DND-41 (cell line): ENCODE results near the gene CHMP6.

Source experiments
- ATAC-seq: fragments of 200-7000 bp; cut with Tn5 transposase; 3 replicates; pipeline ENCODE4 v1.9.1; 2021; ENCODE audit warnings: low read depth; ENCODE audit not compliant: insufficient read depth
- DNase-seq: peaks from one replicate; pipeline ENCODE4 v3.0.0-alpha.2; 2020
- H2AFZ ChIP-seq: 2 replicates; pipeline ENCODE4 v1.6.0; 2012; ENCODE audit warnings: low read depth, low read length
- H3K27ac ChIP-seq: 2 replicates; pipeline ENCODE4 v1.5.1; 2012; ENCODE audit warnings: low read length, inconsistent platforms
- H3K27me3 ChIP-seq: fragments of 200-600 bp; sonication (generic); 2 replicates; pipeline ENCODE4 v1.6.0; 2012; ENCODE audit warnings: low read length, mild to moderate bottlenecking, inconsistent platforms; ENCODE audit not compliant: insufficient read depth, poor library complexity
- H3K36me3 ChIP-seq: 2 replicates; pipeline ENCODE4 v1.5.1; 2012; ENCODE audit warnings: low read length, inconsistent platforms; ENCODE audit not compliant: insufficient read depth
- H3K4me1 ChIP-seq: 2 replicates; pipeline ENCODE4 v1.5.1; 2012; ENCODE audit warnings: mild to moderate bottlenecking, low read length; ENCODE audit not compliant: insufficient read depth
- H3K4me2 ChIP-seq: 2 replicates; pipeline ENCODE4 v1.6.0; 2012; ENCODE audit warnings: mild to moderate bottlenecking, moderate library complexity, low read length, inconsistent platforms; ENCODE audit not compliant: insufficient read depth
- H3K4me3 ChIP-seq, 2 experiments: fragments of 200-600 bp in 1 of 2; shearing (Covaris generic) in 1 of 2; 2 replicates each; pipeline ENCODE4 v1.5.1; 2012 to 2016; ENCODE audit warnings: inconsistent platforms in 2 of 2, low read length in 2 of 2, mild to moderate bottlenecking in 2 of 2, low read depth in 1 of 2, moderate library complexity in 1 of 2
- H3K79me2 ChIP-seq: 2 replicates; pipeline ENCODE4 v1.6.0; 2012; ENCODE audit warnings: low read length, inconsistent platforms; ENCODE audit not compliant: insufficient read depth
- H3K9ac ChIP-seq: 2 replicates; pipeline ENCODE4 v1.6.0; 2012; ENCODE audit warnings: low read depth, mild to moderate bottlenecking, inconsistent platforms, low read length, moderate library complexity
- H3K9me3 ChIP-seq: 2 replicates; pipeline ENCODE4 v1.5.1; 2012; ENCODE audit warnings: low read length, moderate library complexity, mild to moderate bottlenecking, inconsistent platforms; ENCODE audit not compliant: insufficient read depth, severe bottlenecking
- H4K20me1 ChIP-seq: 2 replicates; pipeline ENCODE4 v1.6.0; 2012; ENCODE audit warnings: low read length; ENCODE audit not compliant: insufficient read depth
- CTCF ChIP-seq: IDR thresholded peaks from 2 replicates; pipeline ENCODE4 v1.5.1; 2012; ENCODE audit warnings: borderline replicate concordance, low read length, moderate library complexity, mild to moderate bottlenecking; ENCODE audit not compliant: poor library complexity, severe bottlenecking; ENCODE audit errors: extremely low read depth
- EZH2 ChIP-seq: IDR thresholded peaks from 3 replicates; pipeline ENCODE4 v1.6.1; 2012; ENCODE audit warnings: borderline replicate concordance, low read depth, mild to moderate bottlenecking, moderate library complexity, low read length, inconsistent platforms; ENCODE audit not compliant: severe bottlenecking

CHMP6 gene

GRCh38 chr17:80996422-80997305, 5.0 kb downstream of the CHMP6 start:
- H3K9me3 ChIP-seq: no peaks in the 10 kb centered on the region
- H3K79me2 ChIP-seq: peaks cover 15% of the 10 kb centered on the region
- peaks cover 20% of the 10 kb centered on the region for H3K4me1 ChIP-seq
- no peak overlapping the region for H3K9ac ChIP-seq
- no peak overlapping the region for H2AFZ ChIP-seq
- no peak for DNase-seq
- no peak overlapping the region for H3K4me3 ChIP-seq
- H3K27ac ChIP-seq: no peak overlapping the region
- H3K4me2 ChIP-seq: no peak overlapping the region
- H3K36me3 ChIP-seq: peaks cover 52% of the 10 kb centered on the region
- TF ChIP-seq CTCF (no peak), EZH2 (no peak)
- H3K27me3 ChIP-seq: no peaks in the 10 kb centered on the region
- peaks cover 26% of the 10 kb centered on the region for H4K20me1 ChIP-seq
- no peak for ATAC-seq

GRCh38 chr17:80997424-80998117, 5.9 kb downstream of the CHMP6 start:
- Histone ChIP-seq H3K79me2 (peaks cover 11% of the 10 kb centered on the region), H3K4me3 (no peak overlapping the region), H3K27ac (no peak overlapping the region), H3K4me2 (no peak overlapping the region), H3K36me3 (peaks cover 52% of the 10 kb centered on the region), H4K20me1 (peaks cover 32% of the 10 kb centered on the region), H3K9ac (no peak overlapping the region), H3K9me3 (no peaks in the 10 kb centered on the region), H3K4me1 (peaks cover 17% of the 10 kb centered on the region), H3K27me3 (no peaks in the 10 kb centered on the region), H2AFZ (no peak overlapping the region)
- no peak for TF ChIP-seq EZH2
- TF ChIP-seq CTCF: no peak
- ATAC-seq (no peak), DNase-seq (no peak)

GRCh38 chr17:80998118-80998747, 6.6 kb downstream of the CHMP6 start:
- DNase-seq (no peak), ATAC-seq (no peak)
- Histone ChIP-seq H3K4me2 (no peak overlapping the region), H3K27me3 (peaks cover under 1% of the 10 kb centered on the region), H3K4me1 (peaks cover 10% of the 10 kb centered on the region), H2AFZ (no peak overlapping the region), H4K20me1 (peaks cover 28% of the 10 kb centered on the region), H3K36me3 (peaks cover 52% of the 10 kb centered on the region), H3K9ac (no peak overlapping the region), H3K9me3 (no peaks in the 10 kb centered on the region), H3K27ac (no peak overlapping the region), H3K4me3 (no peak overlapping the region), H3K79me2 (peaks cover 6% of the 10 kb centered on the region; the same call in 1 of the 2 replicates)
- TF ChIP-seq CTCF: no peak
- no peak for TF ChIP-seq EZH2
